ENCODE results near the gene DHFR.
"Not testable (repeated sequence)": the region's sequence is repeated elsewhere in the genome, so short reads cannot be mapped to it uniquely, and the experiment has no call there.

Gene DHFR

DNA sequence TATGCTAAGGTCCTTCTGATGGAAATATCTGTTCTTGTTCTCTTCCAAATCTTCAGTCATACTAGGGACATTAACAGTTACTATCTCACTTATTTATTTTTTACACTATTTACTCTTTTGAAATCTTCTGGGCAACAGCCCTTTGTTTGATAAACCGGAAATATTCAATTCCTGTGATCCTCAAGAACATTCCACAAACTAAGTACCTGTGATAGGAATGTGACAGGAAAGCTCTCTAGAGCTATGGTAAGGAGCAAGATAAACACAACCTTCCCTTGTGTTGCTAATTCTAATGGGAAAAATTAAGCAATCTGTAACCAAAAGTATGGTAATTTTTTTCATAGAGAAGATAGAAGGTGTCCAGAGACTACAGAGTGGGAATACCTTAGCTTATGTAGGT is 62.7 kb downstream of the DHFR start:
- DNase-seq: no peak

DNA sequence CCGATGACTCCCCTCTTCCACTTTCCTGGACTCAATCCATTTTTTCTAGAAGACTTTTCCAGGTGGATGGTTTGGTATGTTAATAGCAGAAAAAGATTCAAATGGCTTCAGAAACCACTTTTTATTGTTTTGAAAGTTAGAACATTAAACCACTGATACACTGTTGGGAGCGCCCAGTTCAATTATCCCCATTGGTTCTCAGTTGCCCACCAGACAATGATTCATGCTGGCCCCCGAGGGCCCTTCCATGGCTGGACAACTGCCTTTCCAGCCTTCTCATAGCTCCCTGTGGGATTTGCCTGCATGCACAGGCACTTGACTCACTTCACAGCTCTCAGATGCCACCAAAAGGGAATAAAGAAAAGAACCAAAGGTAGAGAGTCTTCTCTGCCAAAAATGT is 63.4 kb downstream of the DHFR start:
- no peak for DNase-seq

DNA sequence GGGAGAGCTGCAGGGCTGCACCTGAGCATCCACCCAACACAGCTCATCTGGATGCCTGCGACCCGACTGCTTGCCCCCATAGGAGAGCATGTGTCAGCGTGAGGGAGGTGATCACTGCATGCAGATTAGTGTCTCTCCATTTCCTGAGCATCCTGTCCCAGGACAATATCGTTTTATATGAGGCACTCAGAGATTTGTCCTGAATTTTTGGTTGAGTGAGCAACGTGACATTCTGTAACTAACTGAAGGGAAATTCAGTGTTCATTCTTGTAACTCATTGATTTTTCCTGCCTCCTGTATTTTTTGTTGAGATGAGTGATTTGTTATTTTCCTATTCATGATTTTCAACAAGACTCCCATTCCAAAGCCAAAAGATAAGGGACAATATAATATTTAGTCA is 64.0 kb downstream of the DHFR start:
- DNase-seq: no peak

DNA sequence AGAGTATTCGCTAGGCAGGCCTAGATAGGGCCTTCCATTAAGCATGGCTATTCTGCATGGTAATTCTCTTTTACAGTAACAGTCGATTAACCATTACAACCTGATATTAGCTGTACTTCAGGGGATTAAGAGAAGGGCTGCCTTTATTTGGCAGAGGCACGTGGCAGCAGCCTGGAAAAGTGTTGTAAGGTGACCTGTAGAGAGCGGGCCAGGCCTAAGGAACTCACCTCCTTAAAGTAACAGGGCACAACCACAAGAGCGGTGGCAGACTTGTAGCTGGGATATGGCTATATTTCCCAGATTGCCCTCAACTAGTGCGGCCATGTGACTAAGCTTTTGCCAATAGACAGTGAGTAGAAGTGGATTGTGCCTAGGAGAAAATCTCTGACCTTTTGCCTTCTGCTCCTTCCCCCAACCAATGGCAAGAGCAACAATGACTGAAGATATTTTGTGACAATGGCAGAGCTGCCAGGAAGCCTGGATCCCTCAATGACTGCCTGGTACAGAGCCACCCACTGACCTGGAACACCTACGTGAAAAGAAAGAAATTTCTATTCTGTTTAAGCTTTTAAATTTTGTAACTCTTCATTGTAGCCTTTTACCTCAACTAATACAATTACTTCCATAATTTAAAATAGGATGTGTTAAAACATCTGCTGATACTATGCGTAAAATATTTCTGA is 65.8 kb downstream of the DHFR start:
- no peak for DNase-seq

DNA sequence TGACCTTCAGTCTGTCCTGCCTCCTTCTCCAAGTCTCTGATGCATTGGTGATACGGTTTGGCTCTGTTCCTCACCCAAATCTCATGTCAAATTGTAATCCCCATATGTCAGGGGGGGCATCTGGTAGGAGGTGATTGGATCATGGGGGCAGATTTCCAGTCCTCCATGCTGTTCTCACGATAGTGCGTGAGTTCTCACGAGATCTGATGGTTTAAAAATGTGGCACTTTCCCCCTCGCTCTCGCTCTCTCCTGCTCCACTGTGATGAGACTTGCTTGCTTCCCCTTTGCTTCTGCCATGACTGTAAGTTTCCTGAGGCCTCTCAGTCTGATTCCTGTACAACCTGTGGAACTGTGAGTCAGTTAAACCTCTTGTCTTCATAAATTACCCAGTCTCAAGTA is 70.0 kb downstream of the DHFR start:
- no peak for DNase-seq

DNA sequence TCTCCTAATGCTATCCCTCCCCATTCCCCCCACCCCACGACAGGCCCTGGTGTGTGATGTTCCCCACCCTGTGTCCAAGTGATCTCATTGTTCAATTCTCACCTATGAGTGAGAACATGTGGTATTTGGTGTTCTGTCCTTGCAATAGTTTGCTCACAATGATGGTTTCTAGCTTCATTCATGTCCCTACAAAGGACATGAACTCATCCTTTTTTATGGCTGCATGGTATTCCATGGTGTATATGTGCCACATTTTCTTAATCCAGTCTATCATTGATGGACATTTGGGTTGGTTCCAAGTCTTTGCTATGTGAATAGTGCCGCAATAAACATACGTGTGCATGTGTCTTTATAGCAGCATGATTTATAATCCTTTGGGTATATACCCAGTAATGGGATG is 74.5 kb downstream of the DHFR start:
- not testable (repeated sequence) for DNase-seq

DNA sequence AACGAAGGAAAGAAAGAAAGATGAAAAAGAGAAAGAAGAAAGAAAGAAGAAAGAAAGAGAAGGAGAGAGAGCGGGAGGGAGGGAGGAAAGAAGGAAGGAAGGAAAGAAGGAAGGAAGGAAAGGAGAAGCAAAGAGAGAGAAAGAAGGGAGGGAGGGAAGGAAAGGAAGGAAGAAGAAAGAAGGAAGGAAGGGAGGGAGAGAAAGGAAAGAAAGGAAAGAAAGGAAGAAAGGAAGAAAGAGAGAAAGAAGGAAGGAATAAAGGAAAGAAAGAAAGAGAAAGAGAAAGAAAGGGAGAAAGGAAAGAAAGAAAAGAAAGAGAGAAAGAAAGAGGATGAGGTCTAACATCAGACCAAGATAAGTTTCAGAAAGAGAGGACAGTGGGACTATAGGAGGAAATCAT is 75.7 kb downstream of the DHFR start:
- DNase-seq: no peak

DNA sequence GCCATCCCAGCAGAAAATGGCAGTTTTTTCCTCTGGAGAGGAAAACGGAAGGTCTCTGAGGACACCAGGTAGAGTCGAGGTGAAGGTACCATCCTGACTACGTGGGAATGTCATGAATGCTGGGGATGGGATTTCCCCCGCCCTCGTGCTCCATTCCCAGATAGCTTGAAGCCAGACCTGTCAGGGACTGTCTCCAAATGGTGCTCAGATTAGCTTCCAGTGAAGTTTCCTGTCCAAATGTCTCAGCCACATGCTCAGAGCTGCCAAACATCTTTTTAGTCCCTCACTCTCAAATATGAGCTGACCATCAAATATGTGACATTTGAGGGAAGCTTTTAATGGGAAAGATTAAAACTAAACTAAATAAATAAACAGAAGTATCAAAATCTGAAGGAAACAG is 77.1 kb downstream of the DHFR start:
- no peak for DNase-seq

DNA sequence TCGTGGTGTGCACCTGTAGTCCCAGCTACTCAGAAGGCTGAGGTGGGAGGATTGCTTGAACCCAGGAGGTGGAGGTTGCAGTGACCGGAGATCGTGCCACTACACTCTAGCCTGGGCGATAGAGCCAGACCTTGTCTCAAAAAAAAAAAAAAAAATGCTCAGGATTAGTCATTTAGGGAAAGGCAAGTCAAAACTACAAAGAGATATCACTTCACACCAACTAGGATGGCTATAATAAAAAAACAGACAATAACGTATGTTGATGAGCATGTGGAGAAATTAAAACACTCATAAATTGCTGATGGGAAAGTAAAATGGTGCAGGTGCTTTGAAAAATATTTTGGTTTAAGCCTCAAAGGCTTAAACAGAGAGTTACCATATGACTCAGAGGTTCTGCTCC is 78.4 kb downstream of the DHFR start:
- DNase-seq: no peak

All from NCI-H1092 treated with DMSO at 0.1 percent for 48 hours (cell line).